Erythroblast (primary cell): ENCODE results near the gene TRAIP.
A peak's percentile ranks its signal among the peaks of the same experiment; 100 is the strongest.

Experiments
- DNase-seq, 2 experiments: peaks; one replicate each; lab custom pipeline; 2025; lab: John Stamatoyannopoulos, UW
- GATA1 ChIP-seq: IDR thresholded peaks from 2 replicates; pipeline ENCODE4 v1.6.1; 2011; ENCODE audit warnings: low read depth, mild to moderate bottlenecking, control low read depth, low read length, moderate library complexity
- POLR2A ChIP-seq: IDR thresholded peaks from 2 replicates; pipeline ENCODE4 v1.6.1; 2011; ENCODE audit warnings: mild to moderate bottlenecking, low read length

The TRAIP gene

DNA sequence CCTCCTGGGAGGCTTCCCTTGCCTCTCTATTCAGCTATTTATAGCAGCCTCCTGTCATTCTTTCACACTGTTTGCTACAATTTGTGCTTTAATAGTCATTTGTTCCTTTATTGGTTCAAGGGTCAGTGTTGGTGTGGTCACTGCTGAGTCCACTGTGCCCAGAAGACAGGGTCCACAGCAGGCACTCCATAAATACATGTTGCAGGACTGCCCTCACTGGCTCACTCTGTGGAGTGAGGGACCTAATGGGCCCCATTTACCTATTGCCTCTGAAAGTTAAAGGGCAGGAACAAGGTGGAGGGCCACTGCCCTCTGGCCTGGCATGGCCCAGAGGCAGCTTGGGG lies 30.5 kb upstream of the TRAIP start:
- DNase-seq, result no peak
- TF ChIP-seq GATA1 (no peak), POLR2A (no peak)

DNA sequence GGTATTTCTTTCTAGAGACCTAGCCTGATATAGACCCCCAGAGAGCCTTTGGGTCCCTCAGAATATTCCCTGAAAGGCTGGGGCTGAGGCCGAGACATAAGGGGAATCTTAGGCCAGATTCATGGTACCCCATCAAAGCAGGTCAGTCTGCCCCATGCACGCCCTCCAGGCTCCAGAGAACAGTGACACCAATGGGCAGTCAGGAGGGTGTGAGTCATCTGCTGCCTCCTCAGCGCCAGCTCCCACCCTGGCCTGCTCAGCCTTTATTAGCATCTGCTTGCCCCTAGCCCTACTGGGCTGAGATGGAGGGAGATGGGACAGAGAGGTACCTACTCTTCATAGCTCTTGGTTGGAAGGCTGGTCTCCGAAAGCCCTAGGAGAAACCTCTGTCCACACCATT lies 27.6 kb upstream of the TRAIP start:
- TF ChIP-seq GATA1, result no peak
- no peak for TF ChIP-seq POLR2A
- DNase-seq, result no peak

DNA sequence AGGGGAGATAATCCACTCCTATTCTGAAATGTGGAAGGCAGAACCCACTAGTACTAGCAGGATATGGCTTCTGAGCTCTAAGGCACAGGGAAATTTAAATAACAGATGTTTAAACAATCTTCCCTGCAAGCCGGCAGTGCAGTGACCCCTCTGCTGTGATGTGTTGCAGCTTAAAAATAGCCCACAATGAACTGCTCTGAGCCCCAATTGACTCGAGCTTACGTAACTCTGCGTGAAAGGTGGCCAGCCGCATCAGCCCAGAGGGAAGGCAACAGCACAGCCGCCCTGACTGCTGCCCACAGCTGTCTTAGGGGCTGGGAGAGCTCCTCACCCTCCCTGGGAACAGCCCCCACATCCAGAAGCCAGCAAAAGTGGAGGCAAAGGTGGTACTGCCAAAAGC lies 25.8 kb upstream of the TRAIP start:
- no peak for DNase-seq
- TF ChIP-seq POLR2A (no peak), GATA1 (no peak)

DNA sequence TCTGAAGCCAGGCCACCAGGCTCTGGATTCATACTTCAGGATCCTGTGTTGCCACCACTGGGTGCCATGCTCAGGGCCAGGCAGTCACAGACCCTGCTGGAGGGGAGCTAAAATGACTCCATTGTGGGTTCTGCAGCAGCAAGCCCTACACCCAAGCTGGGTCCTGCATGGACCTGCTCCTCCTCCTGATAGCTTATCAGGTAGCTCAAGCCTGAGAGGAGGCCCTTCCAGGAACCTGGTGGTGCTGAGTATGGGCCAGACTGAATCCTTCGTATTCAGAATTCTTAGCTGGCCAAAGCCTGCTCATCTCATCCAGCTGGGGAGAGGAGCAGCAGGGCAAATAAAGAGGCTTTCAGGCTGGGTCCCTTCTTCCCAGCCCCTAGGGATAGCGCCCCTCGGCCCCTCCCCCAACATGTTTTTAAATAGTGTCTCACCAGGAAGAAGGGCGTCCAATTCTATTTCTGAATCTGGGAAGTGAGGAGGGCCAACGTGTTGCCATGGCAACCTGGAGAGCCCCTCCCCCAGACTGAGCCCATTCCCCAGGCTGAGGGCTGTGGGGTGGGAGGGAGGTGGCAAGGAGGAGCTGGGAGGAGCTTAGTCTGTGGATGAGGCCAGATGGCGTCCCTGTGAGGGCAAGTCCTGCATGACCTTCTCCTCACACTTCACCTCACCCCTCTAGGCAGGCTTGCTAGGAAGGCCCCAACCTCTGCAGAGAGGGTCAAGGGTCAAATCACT lies 24.4 kb upstream of the TRAIP start:
- DNase-seq, result peak; percentile 75 to 87
- no peak for TF ChIP-seq POLR2A
- no peak for TF ChIP-seq GATA1

DNA sequence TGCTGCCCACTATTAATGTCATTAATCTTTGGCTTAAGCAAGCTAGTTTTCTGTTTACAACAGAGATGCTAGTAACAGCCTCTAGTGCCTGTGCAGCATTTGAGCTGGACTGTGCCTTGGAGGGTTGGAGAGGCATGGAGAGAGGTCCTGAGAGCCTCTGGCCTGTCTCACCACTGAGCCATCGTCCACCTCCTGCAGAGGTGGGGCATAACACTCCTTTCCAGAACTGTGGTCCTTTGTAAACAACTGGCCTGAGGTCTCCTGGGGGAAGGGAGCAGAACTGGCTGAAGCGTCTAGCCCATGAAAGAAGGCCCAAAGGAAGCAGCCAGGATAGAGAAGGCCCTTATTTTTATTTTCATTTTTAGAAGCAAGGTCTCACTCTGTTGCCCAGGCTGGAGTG lies 23.4 kb upstream of the TRAIP start:
- TF ChIP-seq GATA1, result no peak
- no peak for TF ChIP-seq POLR2A
- no peak for DNase-seq

DNA sequence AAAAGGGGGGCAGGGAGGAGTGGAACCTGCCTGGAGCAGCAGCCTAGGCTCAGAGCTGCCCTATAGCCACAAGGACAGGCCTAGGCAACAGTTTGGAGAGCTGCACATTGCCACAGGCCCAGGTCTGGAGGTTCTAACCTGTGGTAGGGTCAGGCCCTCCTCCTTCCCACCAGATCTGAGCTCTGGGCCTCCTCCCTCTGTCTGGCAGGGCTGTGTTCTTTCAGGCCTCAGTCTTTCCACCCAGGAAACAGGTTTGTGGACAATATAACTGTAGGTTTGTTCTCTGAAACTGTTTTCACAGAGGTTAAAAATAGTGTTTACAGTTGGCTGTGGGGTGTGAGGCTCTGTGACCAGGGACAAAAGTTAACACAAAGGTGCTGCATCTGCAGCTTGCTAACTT lies 22.3 kb upstream of the TRAIP start:
- no peak for TF ChIP-seq GATA1
- TF ChIP-seq POLR2A, result no peak
- no peak for DNase-seq

DNA sequence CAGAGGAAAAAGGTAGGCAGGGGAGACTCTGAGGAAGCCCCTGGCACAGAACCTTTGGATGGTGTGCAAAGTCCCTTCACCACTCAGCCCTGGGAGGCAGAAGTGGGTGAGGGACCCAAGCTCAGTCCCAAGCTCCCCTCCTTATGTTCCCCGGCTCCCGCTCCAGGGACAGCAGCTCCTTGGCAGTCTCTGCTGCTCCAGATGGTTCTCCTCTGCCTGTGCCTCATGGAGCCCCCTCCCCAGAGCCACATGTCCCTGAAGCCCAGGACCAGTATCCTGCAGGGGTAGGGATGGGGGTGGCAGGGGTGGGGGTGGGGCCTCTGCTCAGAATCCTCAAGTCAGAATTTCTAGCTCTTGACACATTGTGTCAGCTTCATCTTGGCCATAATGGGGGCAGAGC lies 21.4 kb upstream of the TRAIP start:
- no peak for DNase-seq
- no peak for TF ChIP-seq GATA1
- no peak for TF ChIP-seq POLR2A

DNA sequence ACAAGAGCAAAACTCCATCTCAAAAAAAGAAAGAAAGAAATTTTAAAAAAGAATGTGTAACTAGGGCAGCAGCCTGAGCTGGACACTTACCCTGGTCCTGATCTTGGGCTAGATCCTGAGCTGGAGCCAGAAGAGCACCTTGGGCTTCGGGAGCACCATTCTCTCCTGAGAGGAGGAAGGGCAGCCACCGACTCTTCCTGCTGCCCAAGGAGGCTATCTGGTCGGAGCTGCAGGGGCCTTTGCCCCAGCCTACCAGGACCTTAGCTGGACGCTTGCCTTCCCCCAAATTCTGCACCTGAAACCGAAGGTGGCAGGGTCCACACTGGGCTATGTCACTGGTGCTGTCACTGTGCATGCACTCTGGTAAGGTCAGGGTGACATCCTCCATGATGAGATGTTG lies 20.2 kb upstream of the TRAIP start:
- TF ChIP-seq POLR2A (no peak), GATA1 (no peak)
- no peak for DNase-seq

DNA sequence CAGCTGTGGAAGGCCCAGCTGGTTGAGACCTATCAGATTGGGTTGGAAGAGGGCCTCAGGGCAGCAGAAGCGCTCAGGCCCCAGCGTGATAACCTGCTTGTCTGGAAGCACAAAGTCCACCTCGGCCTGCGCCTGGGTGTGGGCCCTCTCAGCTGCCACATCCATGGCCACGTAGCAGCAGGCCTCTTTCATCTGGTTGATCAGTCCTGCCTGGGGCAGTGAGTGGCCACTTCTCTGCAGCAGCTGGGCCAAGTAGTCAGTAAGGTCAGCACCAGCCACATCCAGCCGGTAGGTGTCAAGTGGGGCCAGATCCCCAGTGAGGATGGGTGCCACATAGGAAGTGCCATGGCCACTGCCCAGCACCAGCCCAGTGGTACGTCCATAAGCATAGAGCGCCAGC lies 17.3 kb upstream of the TRAIP start:
- TF ChIP-seq POLR2A (no peak), GATA1 (peak; percentile 74)
- peak; percentile 87 to 95 for DNase-seq

DNA sequence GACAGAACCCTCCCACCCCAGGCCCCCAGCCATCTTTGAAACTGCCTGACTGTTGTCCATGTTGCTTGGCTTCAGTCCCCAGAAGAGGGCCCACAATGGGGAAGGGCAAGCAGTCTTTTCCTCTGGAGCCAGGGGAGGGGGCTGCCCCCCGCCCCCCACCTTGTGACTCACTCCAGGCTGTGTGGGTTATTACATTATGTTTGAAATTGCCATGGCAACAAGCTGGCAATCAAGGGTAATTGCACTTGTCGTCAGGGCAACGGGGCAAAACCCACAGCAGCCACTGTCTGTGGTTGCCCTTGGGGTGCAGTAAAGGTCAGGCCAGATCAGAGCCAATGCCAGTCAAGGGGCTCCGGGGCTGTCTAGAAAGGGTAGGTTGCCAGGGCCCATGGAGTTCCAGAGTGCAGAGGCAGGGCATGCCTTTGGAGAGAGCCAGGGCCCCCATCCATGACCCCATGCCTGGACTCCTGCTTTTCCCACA lies 16.5 kb upstream of the TRAIP start:
- TF ChIP-seq POLR2A, result no peak
- TF ChIP-seq GATA1, result no peak
- DNase-seq, result peak; percentile 44 to 71

DNA sequence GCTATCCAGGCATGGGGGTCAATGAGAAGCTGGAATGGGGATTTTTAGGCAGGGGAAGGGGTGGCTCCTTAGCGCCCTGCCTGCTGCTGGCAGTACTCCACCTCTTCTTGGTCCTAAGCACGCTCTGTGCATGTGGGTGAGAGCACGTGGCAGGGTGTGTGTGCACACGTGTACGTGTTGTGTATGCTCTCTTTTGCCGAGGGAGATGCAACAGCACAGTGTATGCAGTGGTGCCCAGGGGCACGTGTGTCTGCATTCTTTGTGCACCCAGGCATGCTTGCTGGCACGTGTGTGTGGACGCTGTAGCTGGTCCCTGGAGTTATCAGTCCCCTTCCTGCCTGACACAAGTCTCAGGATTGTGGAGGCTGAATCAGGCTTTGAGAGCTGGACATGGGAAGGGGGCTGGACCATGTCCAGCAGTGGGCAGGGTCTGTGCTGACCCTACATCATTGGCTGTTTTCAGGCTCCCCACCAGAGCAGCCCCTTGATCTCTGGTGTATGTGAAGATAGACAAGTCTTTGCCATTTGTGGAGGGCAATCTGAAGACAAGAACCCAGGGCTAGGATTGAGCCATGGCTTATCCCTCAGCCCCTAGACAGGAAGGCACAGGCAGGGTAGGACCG lies 15.3 kb upstream of the TRAIP start:
- no peak for DNase-seq
- TF ChIP-seq GATA1, result no peak
- no peak for TF ChIP-seq POLR2A

DNA sequence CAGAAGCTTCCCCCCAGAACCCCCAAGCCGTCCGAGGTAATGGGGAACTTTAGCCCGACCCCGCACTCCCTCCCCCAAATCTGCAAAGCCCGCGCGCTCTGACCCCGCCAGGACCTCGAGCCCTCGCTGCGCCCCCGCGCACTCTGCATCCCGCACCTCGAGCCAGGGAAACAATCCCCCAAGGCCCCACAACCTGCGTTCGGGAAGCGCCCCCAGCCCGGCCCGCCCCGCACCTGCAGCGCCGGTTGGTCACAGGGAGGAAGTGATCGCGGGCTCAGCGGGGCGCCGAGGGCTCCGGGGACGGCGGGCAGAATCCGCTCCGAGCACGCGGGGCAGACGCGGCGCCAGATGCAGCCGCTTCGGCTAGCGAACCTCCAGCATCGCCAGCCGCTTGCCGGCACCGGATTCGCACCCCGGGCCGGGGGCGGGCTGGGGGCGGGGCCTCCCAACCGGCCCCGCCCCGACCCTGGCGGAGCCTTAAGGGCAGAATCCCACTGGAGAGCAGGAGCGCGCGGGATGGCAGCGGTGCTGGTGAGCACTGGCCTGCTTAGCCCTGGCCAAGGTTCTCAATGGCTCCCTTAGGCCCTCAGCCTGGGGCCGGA lies 13.3 kb upstream of the TRAIP start, which contains the start of gene CAMKV:
CAMKV (minus strand) TSS at position 382 of the 602 bp plus-strand sequence. CDS start 7,518 bp downstream, outside the sequence.
- no peak for DNase-seq
- no peak for TF ChIP-seq POLR2A
- TF ChIP-seq GATA1, result no peak

DNA sequence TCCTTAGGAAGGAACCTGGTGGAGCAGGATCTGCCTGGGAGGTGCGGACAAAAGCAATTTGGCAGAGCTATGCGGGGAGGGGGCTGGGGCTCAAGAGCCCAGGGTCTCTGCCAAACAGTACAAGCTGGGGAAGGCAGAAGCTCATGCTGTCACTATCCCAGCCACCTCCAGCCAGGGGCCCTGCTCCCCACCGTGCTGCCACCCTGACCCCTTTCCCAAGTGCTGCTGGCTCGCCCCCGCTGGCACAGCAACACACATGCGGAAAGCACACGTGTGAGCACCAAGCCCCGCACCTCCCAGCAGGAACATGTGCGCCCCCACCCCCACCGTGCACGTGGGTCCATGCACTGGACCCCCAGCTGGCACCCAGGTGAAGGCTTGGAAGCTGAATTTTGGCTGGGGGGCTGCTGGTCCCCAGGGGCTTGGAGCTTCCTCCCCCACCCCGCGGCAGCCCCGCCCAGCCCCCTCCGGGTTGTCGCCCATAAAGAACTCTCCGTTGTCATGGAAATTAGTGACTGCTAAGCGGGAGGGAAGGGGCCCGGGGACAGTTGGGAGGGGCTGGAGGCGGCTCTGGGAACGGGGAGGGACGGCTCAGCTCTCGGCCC lies 12.6 kb upstream of the TRAIP start:
- TF ChIP-seq POLR2A (no peak), GATA1 (no peak)
- no peak for DNase-seq

DNA sequence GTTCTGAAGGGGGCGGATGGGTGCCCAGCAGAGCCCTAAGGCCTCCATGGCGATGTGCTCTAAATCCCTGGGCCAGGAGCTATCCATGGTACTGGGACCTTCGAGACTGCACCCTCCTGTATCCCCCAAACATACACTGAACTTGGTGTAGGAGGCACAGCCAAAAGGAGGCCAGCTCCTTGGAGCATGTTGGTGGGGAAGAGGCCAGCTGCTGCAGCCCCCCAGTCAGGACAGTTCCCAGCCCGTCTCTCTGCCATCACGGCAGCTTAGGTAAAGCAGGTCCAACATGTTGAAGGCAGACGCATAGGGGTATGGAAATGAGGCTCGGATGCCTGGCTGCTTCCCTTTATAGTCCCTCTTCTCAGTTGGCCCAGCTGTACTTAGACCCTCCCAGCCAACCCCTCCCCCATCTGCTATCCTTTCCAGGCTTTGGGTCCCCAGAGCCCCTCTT lies 11.5 kb upstream of the TRAIP start:
- DNase-seq, result peak; percentile 62 to 65
- no peak for TF ChIP-seq GATA1
- no peak for TF ChIP-seq POLR2A

DNA sequence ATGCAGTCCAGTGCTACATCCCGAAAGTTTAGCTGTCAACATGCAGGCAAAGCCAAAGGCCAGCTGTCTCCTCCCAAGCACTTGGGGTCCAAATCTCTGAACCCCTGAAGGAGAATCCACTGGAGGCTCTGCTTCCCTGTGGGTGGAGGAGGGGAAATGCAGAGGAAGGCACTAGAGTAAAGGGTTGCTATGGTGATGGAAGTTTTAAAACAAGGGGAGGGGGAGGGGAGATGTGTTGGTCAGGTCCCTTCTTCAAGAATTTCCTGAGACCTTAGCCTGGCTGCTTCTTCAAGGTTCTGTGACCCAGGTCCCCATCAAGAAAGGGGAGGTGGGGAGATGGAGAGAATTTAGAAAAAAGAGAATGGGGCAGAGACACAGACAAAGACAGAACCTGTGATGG lies 11.0 kb upstream of the TRAIP start:
- TF ChIP-seq GATA1 (no peak), POLR2A (no peak)
- DNase-seq, result no peak
